Osteoblast (primary cell): Measurements from ENCODE around the gene EPN1. TPM values are rescaled to one million over a fixed set of nuclear protein-coding genes. Genes with fewer than 3 reads are reported as not detected.

ENCODE experiments used
- DNase-seq: peaks from one replicate; pipeline ENCODE4 v3.0.0; 2011; ENCODE audit warnings: low spot score, mixed read lengths; ENCODE audit not compliant: insufficient read length; ENCODE audit errors: missing footprints
- H2AFZ ChIP-seq: 2 replicates; pipeline ENCODE4 v1.6.0; 2011; ENCODE audit warnings: mild to moderate bottlenecking, low read length
- H3K27ac ChIP-seq: 2 replicates; pipeline ENCODE4 v1.5.1; 2011; ENCODE audit warnings: mild to moderate bottlenecking, low read depth, low read length, moderate library complexity
- H3K27me3 ChIP-seq: 2 replicates; pipeline ENCODE4 v1.6.0; 2012; ENCODE audit warnings: mild to moderate bottlenecking, control low read depth, inconsistent platforms, low read length, moderate library complexity; ENCODE audit not compliant: insufficient read depth
- H3K36me3 ChIP-seq: 2 replicates; pipeline ENCODE4 v1.5.1; 2011; ENCODE audit warnings: mild to moderate bottlenecking, low read length, control low read depth, moderate library complexity; ENCODE audit not compliant: insufficient read depth
- H3K4me1 ChIP-seq: 2 replicates; pipeline ENCODE4 v1.5.1; 2011; ENCODE audit warnings: mild to moderate bottlenecking, low read length, control low read depth, moderate library complexity; ENCODE audit not compliant: insufficient read depth
- H3K4me2 ChIP-seq: 2 replicates; pipeline ENCODE4 v1.6.0; 2011; ENCODE audit warnings: mild to moderate bottlenecking, low read length; ENCODE audit not compliant: insufficient read depth
- H3K4me3 ChIP-seq: fragments of 200-600 bp; sonication (generic); 3 replicates; pipeline ENCODE4 v1.5.1; 2012; ENCODE audit warnings: mild to moderate bottlenecking, low read length, inconsistent platforms; ENCODE audit not compliant: insufficient read depth
- H3K79me2 ChIP-seq: 2 replicates; pipeline ENCODE4 v1.6.0; 2012; ENCODE audit warnings: mild to moderate bottlenecking, low read length, control low read depth, inconsistent platforms; ENCODE audit not compliant: insufficient read depth
- H3K9me3 ChIP-seq: 2 replicates; pipeline ENCODE4 v1.5.1; 2011; ENCODE audit warnings: low read depth, low read length, control low read depth
- H4K20me1 ChIP-seq: 2 replicates; pipeline ENCODE4 v1.6.0; 2012; ENCODE audit warnings: mild to moderate bottlenecking, low read length, control low read depth; ENCODE audit not compliant: insufficient read depth
- total RNA-seq: library from RNA; depleted of rRNA; stranded (reverse); fragments of >200 nt; gene quantifications from 2 replicates; pipeline ENCODE4 v1.2.3, GENCODE V29; 2012
- TF ChIP-seq, protein P1 (sequence below): IDR thresholded peaks from 2 replicates; pipeline ENCODE4 v1.5.1; 2011; ENCODE audit warnings: mild to moderate bottlenecking, low read depth, low read length, moderate library complexity; ENCODE audit errors: extremely low read depth

EPN1 gene
- total RNA-seq, 1 donor = 31.5 TPM

GRCh38 chr19:55690109-55690768, 15.2 kb downstream of the EPN1 start:
- no peak overlapping the region for H3K4me3 ChIP-seq
- H3K4me1 ChIP-seq = no peaks in the 10 kb centered on the region
- H3K27me3 ChIP-seq = no peaks in the 10 kb centered on the region
- H3K9me3 ChIP-seq = no peaks in the 10 kb centered on the region
- H3K79me2 ChIP-seq = peaks cover 41% of the 10 kb centered on the region
- no peak overlapping the region for H3K27ac ChIP-seq
- no peak overlapping the region for H2AFZ ChIP-seq
- H3K36me3 ChIP-seq = peaks cover 27% of the 10 kb centered on the region
- peak; percentile 84 for DNase-seq
- no peak overlapping the region for H3K4me2 ChIP-seq
- H4K20me1 ChIP-seq = peaks cover 40% of the 10 kb centered on the region
- TF ChIP-seq, protein P1, sequence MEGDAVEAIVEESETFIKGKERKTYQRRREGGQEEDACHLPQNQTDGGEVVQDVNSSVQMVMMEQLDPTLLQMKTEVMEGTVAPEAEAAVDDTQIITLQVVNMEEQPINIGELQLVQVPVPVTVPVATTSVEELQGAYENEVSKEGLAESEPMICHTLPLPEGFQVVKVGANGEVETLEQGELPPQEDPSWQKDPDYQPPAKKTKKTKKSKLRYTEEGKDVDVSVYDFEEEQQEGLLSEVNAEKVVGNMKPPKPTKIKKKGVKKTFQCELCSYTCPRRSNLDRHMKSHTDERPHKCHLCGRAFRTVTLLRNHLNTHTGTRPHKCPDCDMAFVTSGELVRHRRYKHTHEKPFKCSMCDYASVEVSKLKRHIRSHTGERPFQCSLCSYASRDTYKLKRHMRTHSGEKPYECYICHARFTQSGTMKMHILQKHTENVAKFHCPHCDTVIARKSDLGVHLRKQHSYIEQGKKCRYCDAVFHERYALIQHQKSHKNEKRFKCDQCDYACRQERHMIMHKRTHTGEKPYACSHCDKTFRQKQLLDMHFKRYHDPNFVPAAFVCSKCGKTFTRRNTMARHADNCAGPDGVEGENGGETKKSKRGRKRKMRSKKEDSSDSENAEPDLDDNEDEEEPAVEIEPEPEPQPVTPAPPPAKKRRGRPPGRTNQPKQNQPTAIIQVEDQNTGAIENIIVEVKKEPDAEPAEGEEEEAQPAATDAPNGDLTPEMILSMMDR = no peak

GRCh38 chr19:55690769-55691545, 15.9 kb downstream of the EPN1 start:
- peaks cover 34% of the 10 kb centered on the region for H4K20me1 ChIP-seq
- no peaks in the 10 kb centered on the region for H3K27me3 ChIP-seq
- no peak overlapping the region for H3K27ac ChIP-seq
- no peak overlapping the region for H3K4me2 ChIP-seq
- H3K79me2 ChIP-seq = peaks cover 34% of the 10 kb centered on the region
- peak; percentile 87 for DNase-seq
- TF ChIP-seq, protein P1 = no peak
- no peak overlapping the region for H3K4me3 ChIP-seq
- H3K9me3 ChIP-seq = no peaks in the 10 kb centered on the region
- peaks cover 26% of the 10 kb centered on the region for H3K36me3 ChIP-seq
- H3K4me1 ChIP-seq = no peaks in the 10 kb centered on the region
- no peak overlapping the region for H2AFZ ChIP-seq

- no peak overlapping the region for H3K4me3 ChIP-seq
- H3K4me2 ChIP-seq = no peak overlapping the region
- H3K9me3 ChIP-seq = no peaks in the 10 kb centered on the region
- no peak overlapping the region for H2AFZ ChIP-seq
- peaks cover 25% of the 10 kb centered on the region for H3K79me2 ChIP-seq
- DNase-seq = peak; percentile 78
- H4K20me1 ChIP-seq = peaks cover 28% of the 10 kb centered on the region
- TF ChIP-seq, protein P1 = no peak
- H3K36me3 ChIP-seq = peaks cover 34% of the 10 kb centered on the region
- H3K4me1 ChIP-seq = no peaks in the 10 kb centered on the region
- H3K27me3 ChIP-seq = no peaks in the 10 kb centered on the region
- H3K27ac ChIP-seq = no peak overlapping the region
Observed at GRCh38 chr19:55691561-55692481, 16.8 kb downstream of the EPN1 start.
